ENCODE data around the gene PRSS57. TPM values are rescaled to one million over a fixed set of nuclear protein-coding genes. Genes with fewer than 3 reads are reported as not detected.
A peak's percentile ranks its signal among the peaks of the same experiment; 100 is the strongest.

The PRSS57 gene
- total RNA-seq, 1 donor from 2014 or later: not detected

DNA sequence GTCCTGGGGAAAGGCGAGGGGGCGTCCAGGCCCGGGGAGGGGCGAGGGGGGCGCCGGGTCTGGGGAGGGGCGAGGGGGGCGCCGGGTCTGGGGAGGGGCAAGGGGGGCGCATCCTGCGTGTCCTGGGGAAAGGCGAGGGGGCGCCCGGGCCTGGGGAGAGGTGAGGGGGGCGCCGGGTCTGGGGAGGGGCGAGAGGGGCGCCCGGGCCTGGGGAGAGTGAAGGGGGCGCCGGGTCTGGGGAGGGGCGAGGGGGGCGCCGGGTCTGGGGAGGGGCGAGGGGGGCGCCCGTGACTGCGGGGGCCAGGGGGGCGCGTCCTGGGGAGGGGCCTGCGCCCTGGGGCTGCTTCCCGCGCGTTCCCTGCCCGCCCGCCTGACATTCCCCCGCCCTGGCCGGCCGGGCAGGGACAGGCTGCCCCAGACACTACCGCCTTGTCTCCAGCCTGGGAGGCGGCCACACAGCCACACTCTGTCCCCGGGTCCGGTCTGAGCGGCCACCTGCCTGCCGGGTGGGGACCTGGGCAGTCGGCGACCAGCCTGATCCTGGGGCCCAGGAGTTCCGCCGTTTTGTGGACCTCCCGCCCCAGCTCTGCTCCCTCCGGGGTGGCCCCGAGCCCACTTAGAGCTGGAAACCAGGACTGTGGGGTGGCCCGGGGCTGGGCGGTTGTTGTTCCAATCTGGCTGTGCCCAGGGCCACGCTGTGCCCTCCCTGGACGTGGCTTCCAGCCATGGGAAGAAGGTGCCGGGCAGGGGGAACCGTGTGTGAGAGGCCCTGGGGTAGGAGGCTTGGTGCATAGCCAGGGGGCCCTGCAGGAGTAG is 25.3 kb upstream of the PRSS57 start:
- no peaks in the 10 kb centered on the region for H3K36me3 ChIP-seq
- intact Hi-C loops (cut with DNase I): no loop called here
- H3K4me3 ChIP-seq: no peak overlapping the region
- H3K27me3 ChIP-seq: peaks cover 7% of the 10 kb centered on the region
- TF ChIP-seq CTCF (IDR thresholded peaks at IDR 0.05): no peak
- no peaks in the 10 kb centered on the region for H3K4me1 ChIP-seq
- no peak overlapping the region for H3K27ac ChIP-seq
- H3K9me3 ChIP-seq: no peaks in the 10 kb centered on the region
- no peak for DNase-seq (ENCODE audit: low spot score in 2 of 2)

DNA sequence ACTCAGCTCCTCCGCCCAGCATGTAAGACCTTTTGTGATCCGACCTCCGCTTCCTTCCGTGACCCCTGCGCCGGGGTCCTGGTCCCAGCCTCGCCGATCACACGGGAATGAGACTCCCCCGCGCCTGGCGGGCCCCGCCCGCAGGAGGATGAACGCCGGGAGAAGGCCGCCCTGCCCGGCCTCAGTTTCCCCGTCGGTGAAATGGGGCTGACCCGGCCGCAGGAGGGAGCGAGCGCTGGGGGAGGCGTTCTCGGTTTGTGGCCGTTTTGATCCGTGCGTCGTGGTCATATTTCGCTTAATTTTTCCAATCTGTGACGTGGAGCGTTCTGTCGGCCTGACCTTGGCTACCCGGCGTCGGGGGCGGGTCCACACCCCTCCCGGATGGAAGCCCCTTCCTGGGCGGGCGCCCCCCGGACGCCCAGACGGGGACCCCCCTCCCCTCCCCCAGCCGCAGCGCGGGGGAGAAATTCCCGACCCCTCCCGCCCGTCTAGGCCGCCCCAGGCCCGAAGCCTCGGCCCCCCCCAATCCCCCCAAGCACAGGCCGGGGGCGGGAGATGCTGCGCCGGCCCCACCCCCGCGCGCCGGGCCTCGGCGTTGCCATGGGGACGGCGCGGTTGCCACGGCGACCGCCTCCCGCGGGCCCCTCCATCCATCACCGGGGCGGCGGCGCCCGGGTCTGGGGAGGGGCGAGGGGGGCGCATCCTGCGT is 24.5 kb upstream of the PRSS57 start:
- Histone ChIP-seq H3K27me3 (peaks cover 7% of the 10 kb centered on the region), H3K27ac (peak overlapping the region; percentile 51 to 70), H3K9me3 (no peaks in the 10 kb centered on the region), H3K4me1 (no peaks in the 10 kb centered on the region), H3K4me3 (peak overlapping the region in 1 of 2 donors; percentile 0), H3K36me3 (no peaks in the 10 kb centered on the region)
- intact Hi-C loops (cut with DNase I): no loop called here
- DNase-seq (ENCODE audit: low spot score in 2 of 2): no peak
- TF ChIP-seq CTCF (IDR thresholded peaks at IDR 0.05): no peak

GRCh38 chr19:718991-719512 is 23.8 kb upstream of the PRSS57 start:
- H3K4me1 ChIP-seq: no peaks in the 10 kb centered on the region
- H3K9me3 ChIP-seq: no peaks in the 10 kb centered on the region
- H3K4me3 ChIP-seq: peak overlapping the region in 1 of 2 donors; percentile 0
- peak overlapping the region; percentile 51 to 70 for H3K27ac ChIP-seq
- H3K27me3 ChIP-seq: peaks cover 7% of the 10 kb centered on the region
- no peak for TF ChIP-seq CTCF (IDR thresholded peaks at IDR 0.05)
- intact Hi-C loops (cut with DNase I): no loop called here
- H3K36me3 ChIP-seq: no peaks in the 10 kb centered on the region
- DNase-seq (ENCODE audit: low spot score in 2 of 2): peak in 1 of 2 donors; percentile 76

GRCh38 chr19:718251-718951 is 23.1 kb upstream of the PRSS57 start:
- DNase-seq (ENCODE audit: low spot score in 2 of 2): no peak
- Histone ChIP-seq H3K27ac (peak overlapping the region in 1 of 2 donors; percentile 70), H3K27me3 (peaks cover 7% of the 10 kb centered on the region), H3K36me3 (no peaks in the 10 kb centered on the region), H3K9me3 (no peaks in the 10 kb centered on the region), H3K4me3 (no peak overlapping the region), H3K4me1 (no peaks in the 10 kb centered on the region)
- no peak for TF ChIP-seq CTCF (IDR thresholded peaks at IDR 0.05)
- intact Hi-C loops (cut with DNase I): no loop called here

DNA sequence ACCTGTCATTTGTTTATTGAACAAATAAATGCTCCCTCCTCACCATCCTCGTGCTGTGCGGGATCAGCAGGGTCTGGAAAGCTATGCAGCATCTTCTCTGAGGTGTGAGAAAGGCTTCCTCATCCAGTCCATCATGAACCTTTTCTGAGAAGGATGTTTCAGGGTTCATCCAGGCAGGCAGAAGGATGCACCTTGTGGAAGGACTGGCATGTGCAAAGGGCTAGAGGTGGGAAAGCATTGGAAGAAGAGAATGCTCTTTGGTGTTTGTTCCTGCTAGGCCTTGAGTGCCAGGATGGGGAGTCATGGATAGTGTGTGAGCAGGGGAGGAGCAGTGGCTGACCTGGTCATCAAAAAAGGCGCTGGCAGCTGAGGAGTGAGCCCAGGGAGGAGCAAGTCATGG is 20.1 kb upstream of the PRSS57 start:
- H3K36me3 ChIP-seq: no peaks in the 10 kb centered on the region
- no peak for DNase-seq (ENCODE audit: low spot score in 2 of 2)
- no peak for TF ChIP-seq CTCF (IDR thresholded peaks at IDR 0.05)
- intact Hi-C loops (cut with DNase I): no loop called here
- H3K27me3 ChIP-seq: peaks cover 7% of the 10 kb centered on the region
- H3K9me3 ChIP-seq: no peaks in the 10 kb centered on the region
- H3K27ac ChIP-seq: no peak overlapping the region
- H3K4me1 ChIP-seq: no peaks in the 10 kb centered on the region
- no peak overlapping the region for H3K4me3 ChIP-seq
